Stimulated activated CD4-positive, alpha-beta T cell treated with anti-CD3 and anti-CD28 coated beads, TNF-alpha, amount 100 ng/mL, for 24 hours (primary cell): ENCODE data around the gene GPR37.

Source experiments
- DNase-seq, 3 experiments: peaks; one replicate each; pipeline ENCODE4 v3.0.0-alpha.2; 2020; ENCODE audit warnings: low read depth in 3 of 3

GPR37 gene

DNA sequence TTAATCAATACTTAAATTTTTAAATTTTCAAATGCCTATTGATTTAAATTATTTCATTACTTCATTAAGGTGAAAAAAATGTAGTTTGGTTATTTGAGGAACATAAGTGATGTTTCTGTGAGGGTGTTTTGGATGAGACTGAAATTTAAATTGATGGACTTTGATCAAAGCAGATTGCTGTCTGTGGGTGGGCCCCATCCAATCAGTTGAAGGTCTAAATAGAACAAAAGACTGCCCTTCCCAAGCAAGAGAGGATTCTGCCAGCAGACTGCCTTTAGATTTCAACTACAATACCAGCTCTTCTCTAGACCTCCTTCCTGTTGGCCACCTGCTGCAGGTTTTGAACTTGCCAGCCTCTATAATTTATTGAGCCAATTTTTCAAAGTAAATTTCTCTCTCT is 14.5 kb upstream of the GPR37 start:
- no peak for DNase-seq

DNA sequence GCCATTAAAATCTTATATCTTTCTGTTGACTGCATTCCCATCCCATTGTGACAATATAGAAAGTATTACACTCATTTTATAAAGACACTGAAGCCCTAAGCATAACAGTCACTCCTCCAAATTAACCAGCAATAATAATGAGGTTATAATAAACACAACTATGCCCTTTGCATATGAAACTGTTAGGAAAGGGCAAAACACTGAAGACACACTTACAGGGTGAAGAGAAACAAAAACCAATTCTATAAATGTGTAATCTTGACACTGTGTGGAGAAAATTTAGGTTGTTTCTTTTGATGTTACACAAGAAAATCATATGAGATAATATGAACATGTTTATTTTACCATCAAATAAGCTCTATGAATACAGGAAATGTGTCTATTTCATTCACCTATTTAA is 14.0 kb upstream of the GPR37 start:
- no peak for DNase-seq

DNA sequence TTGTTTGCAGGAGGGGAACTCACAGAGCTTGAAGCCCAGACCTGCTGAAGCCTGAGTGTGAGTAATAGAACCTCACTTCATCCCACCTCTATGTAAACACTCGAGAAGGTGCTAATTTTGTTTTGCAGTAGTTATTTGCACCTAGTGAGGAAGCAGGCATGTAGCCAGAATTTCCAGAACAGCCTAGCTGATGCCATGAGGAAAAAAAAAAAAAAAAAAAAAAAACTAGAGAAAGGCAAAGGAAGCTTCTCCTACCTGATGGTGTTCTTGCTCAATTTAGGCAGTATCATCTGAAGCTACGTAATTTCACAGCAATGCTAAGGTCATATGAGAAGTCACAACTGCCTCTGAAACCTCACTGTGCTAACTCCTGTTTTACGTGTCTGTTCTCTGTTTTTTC is 13.6 kb upstream of the GPR37 start:
- no peak for DNase-seq

DNA sequence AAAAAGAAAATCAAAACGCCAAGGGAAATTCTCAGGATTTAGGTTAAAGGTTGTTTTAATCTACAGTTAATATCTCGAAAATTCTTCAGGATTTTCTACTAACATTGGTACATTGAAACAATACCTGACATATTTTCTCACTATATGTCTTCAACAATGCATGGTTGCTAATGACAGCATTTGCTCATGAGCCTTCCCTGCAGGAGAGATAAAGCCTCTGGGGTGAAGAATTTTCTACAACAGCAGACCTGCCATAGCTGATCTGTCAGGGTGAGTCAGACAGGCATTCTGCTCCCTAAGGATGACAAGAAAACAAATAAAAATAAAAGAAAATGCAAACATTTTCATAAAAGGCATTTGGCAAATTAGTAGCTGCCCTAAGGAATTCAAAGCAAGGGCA is 11.7 kb upstream of the GPR37 start:
- no peak for DNase-seq

DNA sequence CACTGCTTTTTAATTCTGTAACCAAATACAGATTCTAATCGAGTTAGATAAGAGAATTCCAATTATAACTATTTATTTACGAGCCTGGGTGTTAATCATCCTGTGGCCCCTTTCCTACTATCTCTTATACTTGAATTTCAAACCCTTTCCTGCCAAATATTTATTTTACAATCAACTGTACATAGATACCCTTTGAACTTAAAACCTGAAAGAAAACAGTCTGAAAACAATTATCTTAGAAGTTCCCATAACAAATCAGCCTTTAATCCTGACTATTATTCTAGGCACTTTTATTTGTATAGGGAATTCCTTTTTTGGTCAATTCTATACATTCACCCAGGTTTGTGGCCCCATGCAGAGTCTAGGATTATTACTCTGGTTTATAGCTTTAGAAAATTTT is 10.6 kb upstream of the GPR37 start:
- DNase-seq: no peak

DNA sequence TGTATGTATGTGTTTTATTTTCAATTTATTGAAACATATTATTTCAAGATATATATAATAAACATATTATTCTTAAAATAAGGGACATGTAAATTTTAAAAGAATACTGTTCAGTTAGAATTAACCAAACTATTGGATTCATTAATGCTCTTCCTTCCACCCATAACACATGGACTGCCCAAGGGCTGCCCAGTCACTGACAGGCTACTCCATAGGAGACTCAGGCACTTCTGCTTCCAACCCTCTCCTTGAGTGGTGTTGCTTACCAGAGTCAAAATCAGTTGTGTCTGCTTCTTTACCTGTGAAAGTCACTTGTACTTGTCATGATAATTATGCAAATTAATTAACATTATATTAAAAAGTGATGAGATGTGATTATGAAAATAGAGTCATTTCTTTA is 9.8 kb upstream of the GPR37 start:
- no peak for DNase-seq

DNA sequence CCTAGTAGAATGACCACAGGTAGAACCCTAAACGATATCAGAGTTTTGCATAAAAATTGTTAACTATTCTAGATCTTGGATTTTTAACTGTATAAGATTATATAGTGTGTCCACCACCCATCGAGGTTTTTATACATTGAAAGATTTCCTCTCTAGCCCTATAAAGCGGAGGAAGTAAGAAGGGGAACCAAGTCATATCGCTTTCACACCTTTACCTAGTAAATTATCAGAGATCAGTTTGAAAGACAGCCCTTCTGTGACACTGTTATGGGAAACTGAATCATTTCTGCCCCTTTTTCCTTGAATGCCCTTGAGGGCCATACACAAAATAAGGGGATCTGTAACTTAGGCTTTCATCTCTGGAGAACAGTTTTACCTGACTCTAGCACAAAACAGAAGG is 8.3 kb upstream of the GPR37 start:
- DNase-seq: no peak

DNA sequence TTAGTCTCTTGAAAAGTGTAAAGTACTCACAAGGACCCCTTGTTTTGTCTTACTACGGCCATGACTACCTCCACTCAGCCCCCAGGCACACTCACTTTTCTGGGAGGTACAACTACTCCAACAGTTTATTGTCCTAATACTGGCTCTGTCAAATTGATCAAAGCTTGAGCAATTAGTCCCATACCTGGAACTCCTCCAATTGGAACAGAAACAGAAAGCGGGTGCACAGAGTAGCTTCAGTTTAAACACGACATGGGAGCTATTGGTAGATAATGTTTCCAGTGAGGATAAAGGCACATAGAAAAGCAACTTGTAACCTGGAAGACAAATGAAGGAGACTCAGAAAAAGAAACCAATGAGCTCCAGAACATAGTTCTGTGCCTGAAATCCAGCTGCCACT is 7.7 kb upstream of the GPR37 start:
- DNase-seq: no peak

DNA sequence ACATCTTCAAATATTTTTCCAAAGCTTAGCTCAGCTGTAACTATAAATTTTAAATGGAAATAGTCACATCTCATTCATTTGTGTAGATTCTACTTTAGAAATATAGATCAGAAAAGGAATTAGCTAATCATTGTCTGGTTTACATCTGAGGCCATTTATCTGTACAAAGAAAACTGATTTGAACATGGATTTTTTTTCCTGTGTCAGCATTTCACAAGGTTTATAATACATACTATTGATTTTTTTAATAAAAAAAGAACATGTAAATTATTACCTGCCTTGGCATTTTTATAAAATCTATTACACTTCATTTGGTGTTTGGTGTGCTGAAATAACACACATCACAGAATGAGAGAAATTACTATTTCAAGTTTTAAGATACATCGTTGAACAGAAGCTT is 3.5 kb upstream of the GPR37 start:
- no peak for DNase-seq

DNA sequence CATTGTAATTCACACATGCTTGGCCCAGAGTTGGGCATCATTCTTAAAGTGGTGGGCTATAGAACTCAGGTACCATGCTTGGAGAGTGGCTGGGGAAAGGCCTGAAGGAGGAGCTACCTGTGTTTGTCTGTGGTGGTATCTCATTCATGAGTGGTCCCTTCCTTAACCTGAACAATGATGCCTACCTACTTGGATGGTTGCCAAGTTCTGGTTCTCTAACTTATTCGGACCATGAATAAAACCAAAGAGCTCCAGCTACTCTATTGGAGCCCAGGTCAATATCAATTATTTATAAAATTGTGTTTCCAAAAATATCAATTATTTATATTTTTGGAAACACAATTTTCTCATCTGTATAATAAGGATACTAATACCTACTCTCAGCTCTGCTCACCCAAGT is 2.9 kb upstream of the GPR37 start:
- DNase-seq: no peak

DNA sequence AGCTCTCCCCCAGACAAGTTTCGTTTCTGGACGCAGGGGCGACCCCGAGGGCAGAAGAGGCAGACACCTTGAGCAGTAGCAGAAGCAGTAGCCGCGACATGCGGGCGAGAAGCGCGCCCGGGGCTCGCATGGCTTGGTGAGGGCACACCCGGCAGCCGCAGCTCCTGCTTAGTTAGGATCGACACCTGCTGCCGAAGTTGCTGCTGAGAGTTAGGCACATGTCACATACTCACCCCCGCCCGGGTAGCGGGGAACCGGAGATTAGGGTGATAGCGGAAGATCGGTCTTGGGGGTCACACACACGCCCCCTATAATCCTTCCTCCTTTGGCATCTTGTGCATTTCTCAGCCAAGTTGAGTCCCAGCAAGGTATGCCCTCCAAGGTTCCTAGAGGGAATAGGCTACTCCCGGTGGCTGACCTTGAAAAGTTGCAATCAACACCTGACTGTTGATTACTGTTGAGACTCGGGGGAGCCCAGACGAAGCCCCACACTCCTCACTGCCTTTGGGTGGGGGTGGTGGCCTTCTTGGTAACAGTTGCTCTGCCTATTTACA is 668 bp downstream of the GPR37 start:
- no peak for DNase-seq

DNA sequence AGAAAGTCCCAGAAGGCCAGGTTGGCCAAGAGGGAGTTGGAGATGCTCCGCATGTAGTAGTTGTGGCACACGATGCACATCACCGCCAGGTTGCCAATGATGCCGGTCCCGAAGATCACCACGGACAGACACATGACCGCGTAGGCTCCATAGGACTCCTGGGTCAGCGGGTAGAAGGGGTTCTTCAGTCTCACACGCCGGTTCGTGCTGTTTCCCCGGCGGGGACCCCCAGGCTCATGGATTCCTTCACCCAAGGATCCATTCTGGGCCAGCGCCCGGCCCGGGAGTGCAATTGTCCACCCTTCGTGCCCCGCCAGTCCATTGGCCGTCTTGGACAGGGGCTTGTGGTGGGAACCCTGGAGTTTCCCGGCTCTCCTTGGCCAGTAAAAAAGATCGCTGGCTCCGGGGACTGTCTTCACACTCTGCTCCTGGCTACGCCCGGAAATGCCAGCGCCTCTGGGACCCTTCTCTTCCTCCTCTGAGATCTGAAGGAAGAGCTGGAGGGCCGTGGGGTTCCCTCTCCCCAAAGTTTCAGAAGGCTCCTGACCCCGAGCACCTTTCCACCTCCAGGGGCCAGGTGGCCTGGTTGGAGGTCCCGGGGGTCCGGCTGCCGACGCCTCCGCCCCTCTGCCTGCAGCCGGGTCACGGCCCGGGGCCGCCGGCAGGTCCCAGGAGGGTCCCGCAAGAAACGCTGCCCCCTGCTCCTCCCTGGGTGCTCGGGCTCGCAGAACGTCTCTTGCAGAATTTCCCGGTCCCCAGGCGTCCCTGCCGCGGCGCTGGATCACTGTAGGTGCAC is 1.3 kb downstream of the GPR37 start:
- no peak for DNase-seq

DNA sequence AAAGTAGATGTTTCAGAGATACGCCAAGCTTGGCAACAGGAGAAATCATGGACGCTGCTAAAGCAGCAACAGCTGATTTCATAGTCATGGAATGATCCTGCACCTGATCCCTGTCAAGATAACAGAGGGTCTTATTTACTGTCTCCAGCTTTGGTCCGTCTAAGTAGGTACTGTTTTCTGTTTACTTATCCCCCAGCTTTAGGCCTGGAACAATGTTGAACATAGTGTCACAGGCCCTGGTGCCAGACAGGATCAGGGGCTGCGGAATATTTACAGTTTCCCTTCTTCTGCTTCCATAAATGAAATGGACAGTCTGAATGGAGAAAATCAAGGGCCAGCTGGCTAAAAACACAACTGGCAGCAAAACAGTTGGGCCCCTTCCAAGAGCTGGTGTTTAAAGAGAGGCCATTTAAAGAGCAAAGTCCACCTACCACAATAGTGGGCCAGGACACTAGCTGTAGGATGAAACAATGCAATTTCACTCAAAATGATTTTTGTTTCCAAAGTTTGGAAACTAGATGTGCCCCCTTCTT is 2.9 kb downstream of the GPR37 start:
- DNase-seq: no peak

DNA sequence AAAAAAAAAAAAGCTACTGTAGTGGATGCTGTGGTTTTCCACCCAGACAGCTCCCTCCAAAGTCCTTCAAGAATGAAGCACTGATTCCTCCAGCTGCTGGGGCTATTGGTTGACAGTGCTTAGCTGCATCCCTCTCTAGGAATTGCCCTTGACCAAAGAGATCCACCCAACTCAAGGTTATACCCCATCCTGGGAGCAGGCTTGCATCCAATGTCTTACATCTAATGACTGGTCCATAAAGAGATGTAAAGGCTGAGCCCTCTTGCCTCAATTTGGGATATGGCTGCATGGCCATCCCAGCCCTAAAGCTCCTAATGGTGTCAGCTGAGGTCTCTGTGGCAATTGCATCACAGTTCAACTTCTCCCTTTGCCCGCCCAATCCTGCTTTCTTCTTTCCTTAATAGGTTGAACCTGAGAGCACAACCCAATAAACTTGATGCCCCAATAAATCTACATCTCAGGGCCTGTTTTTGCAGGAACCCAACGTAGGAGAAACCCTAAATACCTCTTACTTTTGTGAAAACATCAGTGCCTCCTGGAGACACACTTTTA is 4.4 kb downstream of the GPR37 start:
- no peak for DNase-seq

DNA sequence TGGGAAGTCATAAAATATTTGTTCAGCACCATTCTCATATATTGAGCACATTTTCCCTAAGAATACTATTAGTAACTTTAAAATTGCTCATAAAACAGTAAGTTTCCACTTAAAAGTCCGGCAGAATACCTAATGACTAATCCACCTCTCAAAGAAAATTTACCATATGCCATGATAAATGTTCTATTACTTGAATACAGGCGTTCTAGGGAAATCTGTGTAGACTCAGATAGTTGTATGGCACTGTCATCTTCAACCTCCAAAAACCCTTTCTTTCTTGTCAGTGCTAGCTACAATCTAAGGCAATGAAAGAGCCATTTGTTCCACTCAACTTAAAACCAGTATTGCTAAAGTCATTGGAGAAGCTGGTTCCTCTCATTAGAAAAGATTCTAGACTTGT is 7.3 kb downstream of the GPR37 start:
- no peak for DNase-seq

DNA sequence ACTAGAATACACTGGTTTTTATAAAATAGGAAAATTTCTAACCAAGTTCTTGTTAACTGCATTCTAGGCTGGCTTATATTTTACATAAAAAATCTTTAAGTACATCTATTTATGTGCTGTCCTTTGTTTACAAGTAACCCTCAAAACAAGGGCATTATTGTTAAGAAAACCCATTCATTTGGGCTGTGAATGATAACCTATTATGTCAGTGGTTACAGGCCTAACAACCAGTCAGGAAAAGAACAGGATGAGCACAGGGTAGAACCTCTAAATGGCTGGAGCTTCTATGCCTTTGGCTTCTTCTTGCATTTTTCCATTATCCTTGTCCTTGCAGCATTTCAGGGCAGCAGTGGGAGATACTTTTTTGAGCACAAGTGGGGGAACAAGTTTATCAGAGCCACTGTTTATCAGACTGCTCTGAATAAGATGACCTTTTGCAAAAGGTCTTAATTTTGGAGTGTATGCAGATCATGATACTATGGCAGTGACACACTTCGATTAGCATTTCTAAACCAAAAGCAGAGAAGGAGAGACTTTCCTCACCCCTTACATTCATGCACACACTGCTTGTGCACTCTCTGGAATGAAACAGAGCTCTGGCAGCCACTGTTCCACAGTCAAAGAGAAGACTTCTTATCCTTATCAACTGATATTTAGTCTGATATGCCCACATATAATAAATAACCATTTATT is 10.9 kb downstream of the GPR37 start:
- DNase-seq: no peak

DNA sequence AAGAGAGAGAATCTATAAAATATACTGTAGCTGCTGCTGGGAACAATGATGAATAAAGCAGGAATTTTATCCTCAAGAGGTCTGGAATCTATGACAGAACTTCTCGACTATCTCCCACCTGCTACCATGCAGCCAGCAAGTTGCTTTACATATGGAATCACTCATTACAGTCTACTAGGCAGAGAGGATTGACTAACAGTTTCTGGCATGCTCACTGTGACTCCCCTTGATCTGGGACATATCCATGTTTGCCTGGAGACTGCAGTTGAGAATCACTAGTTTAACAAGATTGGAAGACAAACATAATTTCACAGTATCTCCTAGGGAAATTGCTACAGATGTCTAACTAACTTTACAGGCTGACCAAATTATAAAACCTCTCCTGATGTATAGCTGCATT is 13.3 kb downstream of the GPR37 start:
- no peak for DNase-seq

DNA sequence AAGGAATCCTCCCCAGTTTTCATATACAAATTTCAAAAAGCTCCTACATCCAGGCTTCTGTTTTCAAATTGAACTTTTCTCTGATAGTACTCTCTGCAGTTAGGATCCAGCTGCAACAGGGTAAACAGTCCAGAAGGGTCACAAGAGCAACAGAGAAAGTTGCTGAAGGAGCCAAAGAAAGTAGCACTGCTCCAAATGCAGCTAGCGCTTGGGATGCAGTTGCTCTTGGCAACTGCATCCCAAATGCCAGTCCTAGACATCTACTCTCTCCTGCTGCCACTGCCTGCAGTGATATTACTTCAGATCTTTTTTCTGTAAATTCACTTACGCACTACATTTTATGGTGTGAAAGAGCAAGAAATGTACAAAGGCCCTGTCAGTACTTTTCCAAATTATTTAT is 14.6 kb downstream of the GPR37 start:
- no peak for DNase-seq

DNA sequence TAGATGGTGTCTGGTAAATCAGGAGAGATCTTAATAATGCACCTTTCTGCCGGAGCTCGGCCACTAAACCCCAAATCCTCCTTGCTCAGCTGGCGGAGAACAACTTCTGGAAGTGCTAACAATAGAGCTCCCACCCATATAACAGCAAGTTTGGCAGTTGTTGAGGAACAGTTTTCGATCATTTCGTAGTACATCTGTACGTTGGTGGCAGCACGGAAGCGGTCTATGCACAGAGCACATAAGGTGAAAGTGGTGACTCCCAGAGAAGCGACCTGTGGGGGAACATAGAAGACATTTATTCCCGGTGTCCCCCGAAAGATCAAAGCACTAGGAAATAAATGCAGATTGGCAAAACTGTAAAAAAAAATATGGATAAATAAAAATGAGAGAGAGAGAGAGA is 18.5 kb downstream of the GPR37 start:
- no peak for DNase-seq

DNA sequence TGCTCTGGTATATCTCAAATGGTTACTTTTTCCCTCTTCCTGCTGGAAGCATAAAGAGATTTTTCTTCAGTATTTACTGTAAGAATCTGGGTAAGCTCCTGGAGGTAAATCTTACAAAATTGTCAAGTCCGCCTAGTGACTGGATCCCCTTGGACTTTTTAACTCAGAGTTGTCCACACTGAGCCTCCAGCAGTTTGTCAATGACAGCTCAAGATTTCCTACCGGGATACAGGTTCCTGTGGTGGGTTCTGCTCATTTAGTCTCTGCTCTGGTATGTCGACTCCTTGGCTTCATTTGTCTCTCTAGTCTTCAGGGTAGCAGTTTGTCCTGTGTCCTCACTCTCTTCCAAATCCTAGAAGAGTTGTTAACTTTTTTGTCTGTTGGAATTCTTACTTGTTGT is 27.0 kb downstream of the GPR37 start:
- no peak for DNase-seq

DNA sequence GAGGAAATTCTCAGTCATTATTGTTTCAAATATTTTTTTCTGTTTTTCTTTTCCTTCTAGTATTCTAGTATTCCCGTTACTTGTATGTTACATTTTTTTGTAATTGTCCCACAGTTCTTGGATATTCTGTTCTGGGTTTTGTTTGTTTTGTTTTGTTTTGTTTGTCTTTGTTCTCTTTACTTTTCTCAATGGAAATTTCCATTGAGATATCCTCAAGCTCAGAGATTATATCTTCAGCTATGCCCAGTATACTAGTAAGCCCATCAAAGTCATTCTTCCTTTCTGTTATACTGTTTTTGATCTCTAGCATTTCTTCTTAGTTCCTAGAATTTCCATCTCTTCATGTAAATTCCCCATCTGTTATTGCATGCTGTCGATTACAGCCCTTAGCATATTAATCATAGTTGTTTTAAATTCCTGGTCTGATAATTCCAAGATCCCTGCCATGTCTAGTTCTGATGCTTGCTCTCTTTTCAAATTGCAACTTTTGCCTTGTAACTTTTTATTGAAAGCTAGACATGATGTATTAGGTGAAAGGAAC is 27.8 kb downstream of the GPR37 start:
- no peak for DNase-seq

DNA sequence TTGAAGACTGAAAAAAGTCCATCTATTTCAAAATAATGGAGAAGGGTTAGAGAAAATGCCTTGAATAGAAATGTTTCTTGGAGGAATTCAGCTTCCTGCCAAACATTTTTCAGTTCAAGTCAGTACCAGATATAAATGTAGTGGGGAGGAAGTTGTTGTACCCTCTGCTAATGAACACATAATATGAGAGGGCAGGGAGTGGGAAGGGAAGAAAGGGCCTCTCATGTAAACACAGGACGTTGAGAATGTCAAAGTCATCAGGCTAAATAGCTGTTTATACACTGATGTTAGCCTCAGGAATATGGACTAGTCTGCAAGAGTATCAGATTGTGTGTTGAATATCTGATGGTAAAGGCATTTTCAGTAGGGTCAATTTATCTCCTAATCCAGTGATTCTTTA is 37.0 kb downstream of the GPR37 start:
- no peak for DNase-seq
